DMS53 treated with DMSO at 0.1 percent for 48 hours (cell line): ENCODE measurements around the gene EN2.

ENCODE experiments used
- DNase-seq: peaks from one replicate; lab custom pipeline; 2025; ENCODE audit not compliant: unreplicated experiment; lab: John Stamatoyannopoulos, UW

The EN2 gene

DNA sequence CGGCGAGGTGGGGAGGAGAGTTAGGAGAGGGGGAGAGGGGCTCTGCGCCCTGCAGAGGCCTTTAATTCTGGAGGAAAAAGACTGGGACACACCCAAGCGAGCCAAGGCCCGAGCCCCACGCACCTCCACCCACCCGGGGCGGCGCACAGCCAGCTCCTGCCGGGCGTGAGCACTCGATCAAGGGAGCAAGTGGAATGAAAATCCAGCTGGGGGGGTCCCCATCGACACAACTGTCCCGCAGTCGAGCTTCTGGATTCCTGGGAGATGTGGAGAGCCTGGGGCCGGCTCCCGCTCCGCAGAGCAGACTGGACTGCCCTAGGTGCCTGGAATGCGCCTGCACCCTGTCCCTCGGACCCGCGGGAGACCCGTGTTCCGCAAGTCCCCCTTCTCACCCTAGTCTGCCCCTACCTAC is 7.4 kb upstream of the EN2 start:
- no peak for DNase-seq

- DNase-seq, result no peak
Measured at GRCh38 chr7:155450970-155451801, 6.7 kb upstream of the EN2 start.

- no peak for DNase-seq
Measured at GRCh38 chr7:155451840-155452239, 6.1 kb upstream of the EN2 start.

- DNase-seq, result no peak
Measured at GRCh38 chr7:155452505-155453295, 5.2 kb upstream of the EN2 start.

DNA sequence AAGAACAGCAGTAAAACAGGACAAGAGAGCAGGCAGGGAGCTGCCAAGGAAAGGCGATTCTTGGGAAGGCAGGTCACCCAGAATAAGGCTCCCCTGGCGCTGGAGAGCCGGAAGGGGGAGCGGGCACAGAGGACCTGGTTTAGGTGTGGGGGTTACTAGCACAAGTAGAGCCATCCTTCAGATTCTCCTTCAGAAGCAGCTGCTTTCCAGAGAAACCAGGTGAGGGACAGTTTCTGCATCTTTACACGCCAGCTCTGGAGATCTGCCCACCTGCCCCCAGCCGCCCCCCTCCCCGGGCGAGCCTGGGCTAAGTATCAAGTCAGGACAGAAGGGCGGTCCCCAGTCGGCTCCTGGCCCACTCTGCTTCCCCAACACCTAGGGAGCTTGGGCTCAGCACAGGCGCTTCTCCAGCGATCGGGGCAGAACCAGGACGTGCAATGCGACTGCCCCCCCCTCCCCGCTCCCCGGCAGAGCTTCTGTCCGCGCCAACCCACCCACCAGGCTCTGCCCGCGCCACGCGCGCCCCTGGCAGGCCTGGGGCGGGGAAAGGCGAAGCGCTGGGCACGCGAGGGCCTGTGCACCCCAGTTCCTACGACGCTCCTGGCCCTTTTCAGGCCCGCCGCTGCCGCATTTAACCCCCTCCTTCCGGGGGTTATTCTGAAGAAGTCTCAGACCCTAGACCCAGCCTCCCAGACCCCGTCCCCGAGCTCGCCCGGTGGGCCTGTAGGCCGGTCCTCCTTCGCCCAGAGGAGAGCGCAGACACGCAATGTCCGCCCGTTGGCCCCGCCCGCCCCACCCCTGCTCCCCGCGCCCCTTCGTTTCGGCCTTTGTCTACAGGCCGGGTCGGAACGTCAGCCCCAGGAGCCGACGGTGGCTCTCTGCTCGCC is 4.4 kb upstream of the EN2 start:
- no peak for DNase-seq

DNA sequence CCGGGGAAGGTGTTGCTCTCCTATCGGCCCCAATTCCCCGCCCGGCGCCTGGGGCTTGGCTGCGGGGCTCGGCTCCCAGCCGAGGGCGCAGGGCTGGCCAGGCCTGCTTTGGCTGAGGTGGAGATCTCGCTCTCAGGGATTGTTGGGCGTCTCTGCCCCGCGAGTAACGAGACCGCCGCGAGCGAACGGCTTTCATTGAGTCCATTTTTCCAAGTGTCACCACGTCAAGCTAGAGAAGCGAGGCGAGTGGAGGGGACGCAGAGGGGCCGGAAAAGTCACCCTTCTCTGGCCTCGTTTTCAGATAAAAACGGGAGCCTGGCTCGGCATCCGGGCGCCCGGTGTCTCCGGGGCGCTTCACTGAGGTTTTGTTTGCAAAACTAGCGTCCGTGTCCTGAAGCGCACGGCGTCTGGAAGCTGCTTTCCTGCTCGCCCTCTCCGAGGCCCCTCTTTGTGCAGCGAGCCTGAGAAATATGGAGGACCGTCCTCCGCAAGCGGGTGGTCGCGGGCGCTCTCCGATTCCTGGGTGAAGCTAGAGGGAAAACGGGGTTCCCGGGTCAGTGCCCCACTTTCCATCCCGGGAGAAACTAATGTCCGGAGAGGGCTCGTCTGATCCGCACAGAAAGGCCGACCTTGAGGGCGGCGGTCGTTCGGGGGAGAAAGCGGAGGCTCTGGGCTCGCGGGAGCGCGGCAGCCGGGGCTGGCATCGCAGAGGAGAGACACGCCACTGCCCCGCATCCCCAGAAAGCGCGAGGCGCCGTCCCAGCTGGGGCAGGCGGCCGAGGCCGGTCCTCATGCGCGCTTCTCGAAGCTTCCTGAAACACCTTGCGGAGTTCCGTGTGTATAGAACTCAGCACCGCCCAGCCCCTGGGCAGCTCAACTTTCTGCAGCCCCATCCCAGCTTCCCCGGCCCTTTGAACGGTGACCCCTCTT is 3.5 kb upstream of the EN2 start:
- DNase-seq, result no peak

- DNase-seq, result no peak
Measured at GRCh38 chr7:155455132-155455693, 2.7 kb upstream of the EN2 start.

DNA sequence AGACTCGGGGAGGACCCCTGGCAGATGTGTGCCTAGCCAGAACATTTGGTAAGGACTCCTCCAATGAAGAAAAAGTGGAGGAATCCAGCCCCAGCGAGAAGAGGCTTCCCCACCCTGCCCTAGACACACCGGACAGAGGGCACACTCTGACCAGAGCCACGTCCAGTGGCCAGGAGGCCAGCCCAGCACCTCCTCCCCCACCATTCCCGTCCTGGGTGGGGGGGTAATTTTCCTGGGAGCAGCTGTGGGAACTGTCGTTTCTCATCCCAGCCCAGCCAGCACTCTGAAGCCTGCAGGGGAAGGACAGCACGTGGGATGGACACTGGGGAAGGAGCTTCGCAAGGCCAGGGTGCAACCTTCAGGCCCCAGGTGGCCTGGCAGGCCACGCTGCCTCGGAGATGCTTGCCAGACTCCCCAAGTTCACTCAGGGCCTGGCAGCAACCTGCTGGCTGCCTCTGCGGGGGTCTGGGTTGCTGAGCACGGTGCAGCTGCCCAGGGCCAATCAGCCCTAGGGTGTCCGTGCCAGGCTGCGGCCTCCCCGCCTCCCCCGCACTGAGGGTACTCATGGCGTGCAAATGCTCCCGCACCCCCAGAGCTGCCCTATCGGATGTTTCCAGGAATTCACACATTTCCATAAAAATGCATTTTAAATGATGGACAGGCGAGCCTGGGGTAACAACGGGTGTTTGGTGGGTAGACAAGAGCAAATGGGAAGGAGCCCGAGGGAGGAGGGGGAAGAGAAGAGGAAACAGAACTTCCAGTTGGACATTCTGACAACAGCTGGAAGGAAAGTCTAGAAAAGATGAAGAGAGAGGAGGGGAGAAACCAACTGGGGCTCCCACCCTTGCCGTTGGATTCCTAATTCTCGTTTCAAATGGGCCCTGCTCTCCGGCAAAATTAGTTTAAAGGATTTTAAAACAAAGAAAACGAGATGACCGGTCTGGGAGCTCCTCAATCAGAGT is 1.9 kb upstream of the EN2 start:
- DNase-seq, result no peak

GRCh38 chr7:155456738-155457543 is 988 bp upstream of the EN2 start:
- no peak for DNase-seq

DNA sequence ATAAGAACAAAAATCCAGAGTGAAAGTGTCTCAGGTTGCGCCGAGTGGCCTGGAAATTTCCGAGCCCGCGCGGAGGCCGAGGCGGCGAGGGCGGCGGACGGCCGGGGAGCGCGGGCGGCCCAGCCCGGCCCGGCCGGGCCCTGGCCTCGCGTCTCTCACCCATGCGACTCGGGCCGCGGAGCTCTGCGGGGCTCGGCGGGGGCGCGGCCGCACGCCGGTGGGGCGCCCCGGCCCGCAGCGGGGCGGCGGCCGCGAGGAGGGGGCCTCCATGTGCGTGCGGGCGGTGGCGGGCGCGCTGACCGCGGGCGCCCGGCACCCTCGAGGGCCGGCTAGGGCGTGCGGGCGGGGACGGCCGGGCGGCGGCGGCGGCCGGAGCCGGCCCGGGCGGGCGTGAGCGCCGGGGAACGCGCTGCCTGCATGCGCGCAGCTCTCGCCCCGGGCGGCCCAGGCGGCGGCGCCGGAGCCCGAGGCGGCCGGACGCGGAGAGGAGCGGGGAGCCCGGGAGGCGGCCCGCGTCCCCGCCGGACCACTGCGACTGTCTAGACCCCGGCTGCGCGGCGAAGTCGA is 302 bp upstream of the EN2 start:
- DNase-seq, result no peak

GRCh38 chr7:155458878-155459699 is 1.2 kb downstream of the EN2 start:
- DNase-seq, result no peak

DNA sequence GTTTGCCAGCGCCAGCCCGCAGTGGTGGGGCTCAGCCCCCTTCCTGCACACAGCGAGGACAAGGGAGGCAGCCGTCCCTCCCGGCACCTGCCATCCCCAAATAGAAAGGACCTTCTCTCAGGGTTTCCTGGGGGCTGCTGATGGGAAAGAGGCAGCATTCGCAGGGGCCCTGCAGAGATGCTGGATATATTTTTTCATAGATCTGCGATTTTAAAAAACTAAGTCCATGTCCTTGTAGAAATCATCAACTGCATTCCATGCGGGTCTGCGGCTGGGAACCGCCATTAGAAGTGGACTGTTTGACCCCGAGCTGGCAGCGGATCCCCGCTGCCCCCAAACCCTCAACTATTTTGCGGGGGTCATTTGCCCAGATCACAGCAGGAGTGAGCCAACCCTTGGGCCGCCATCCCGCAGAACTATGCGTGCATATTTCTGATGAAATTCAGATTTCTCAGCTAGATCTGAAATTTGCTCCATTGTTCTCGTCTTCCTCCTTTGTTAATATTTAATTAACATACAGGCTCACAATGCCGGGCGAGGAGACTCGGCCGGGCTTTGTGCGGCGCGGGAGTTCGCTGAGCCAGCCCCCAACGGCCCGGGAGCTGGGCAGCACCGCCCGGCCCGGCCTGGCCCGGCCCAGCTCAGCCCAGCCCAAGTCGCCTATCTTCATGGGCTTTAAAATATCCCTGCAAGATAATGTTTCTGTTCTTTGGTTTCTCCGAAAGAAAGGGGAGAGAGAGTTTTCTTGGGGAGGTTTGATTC is 2.0 kb downstream of the EN2 start:
- DNase-seq, result no peak

DNA sequence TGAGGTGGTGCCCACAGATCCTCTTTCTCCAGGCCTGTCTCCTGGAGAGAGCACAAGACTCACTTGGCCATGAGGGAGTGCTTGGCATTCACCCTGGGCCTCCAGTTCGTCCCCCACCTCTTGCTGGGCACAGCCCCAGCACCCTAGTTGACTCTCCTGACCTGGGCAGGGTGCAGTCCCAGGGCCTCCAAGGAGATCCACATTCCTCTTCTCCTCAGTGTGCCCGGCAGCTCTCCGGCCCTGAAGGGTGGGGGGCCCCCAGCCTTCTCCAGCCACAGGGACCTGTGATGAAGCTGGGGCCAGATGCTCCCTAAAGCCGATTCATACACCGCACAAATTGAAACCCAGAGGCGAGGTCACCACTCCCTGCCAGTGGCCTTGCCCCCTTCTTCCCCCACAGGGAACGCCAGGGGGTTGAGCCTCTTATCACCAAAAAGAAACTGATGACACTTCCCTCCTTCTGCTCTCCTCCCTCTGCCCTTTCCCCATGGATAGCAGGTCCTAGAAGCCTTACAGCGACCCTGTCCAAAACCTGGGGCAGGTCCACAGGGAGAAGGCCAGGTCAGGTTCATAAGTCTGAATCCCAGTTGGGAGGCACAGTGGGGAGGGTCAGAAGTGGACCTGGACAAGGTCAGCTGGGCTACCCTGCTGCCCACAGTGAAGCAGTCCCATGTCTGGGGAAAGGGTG is 3.1 kb downstream of the EN2 start:
- DNase-seq, result no peak

GRCh38 chr7:155461631-155462030 is 3.7 kb downstream of the EN2 start:
- no peak for DNase-seq

DNA sequence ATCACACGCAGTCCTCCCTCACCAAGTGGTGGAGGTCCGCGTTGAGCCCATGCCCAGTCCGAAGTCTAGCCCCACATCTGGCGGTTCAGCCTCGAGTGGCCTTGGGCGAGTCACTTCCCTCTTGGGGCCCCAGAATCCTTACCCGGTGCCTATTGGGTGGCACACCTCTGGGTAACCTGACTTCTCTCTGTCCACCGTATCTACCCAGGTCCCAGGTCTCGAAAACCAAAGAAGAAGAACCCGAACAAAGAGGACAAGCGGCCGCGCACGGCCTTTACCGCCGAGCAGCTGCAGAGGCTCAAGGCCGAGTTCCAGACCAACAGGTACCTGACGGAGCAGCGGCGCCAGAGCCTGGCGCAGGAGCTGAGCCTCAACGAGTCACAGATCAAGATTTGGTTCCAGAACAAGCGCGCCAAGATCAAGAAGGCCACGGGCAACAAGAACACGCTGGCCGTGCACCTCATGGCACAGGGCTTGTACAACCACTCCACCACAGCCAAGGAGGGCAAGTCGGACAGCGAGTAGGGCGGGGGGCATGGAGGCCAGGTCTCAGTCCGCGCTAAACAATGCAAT is 4.3 kb downstream of the EN2 start:
- no peak for DNase-seq
